22Rv1 (cell line): ENCODE measurements around the gene HCN1.

Experiments
- H3K27ac ChIP-seq: fragments of 450-650 bp; 2 replicates; pipeline ENCODE4 v1.5.1; 2017
- CTCF ChIP-seq: fragments of 450-650 bp; IDR thresholded peaks from 2 replicates; pipeline ENCODE4 v1.5.1; 2017; ENCODE audit warnings: mild to moderate bottlenecking
- ZFX ChIP-seq: fragments of 450-650 bp; IDR thresholded peaks from 2 replicates; pipeline ENCODE4 v1.6.1; 2017; ENCODE audit warnings: antibody characterized with exemption, borderline replicate concordance

The HCN1 gene

GRCh38 chr5:45437752-45438151, 258.4 kb downstream of the HCN1 start:
- TF ChIP-seq CTCF, result no peak
- no peak for TF ChIP-seq ZFX
- H3K27ac ChIP-seq, result no peak overlapping the region

GRCh38 chr5:45417285-45417998, 278.7 kb downstream of the HCN1 start:
- H3K27ac ChIP-seq, result no peak overlapping the region
- no peak for TF ChIP-seq CTCF
- TF ChIP-seq ZFX, result no peak

GRCh38 chr5:45414620-45415573, 281.3 kb downstream of the HCN1 start:
- H3K27ac ChIP-seq, result no peak overlapping the region
- TF ChIP-seq CTCF (no peak), ZFX (no peak)

- TF ChIP-seq ZFX (no peak), CTCF (no peak)
These were observed 284.1 kb downstream of the HCN1 start for GRCh38 chr5:45411971-45412612.

GRCh38 chr5:45410304-45410995, 285.7 kb downstream of the HCN1 start:
- TF ChIP-seq CTCF (no peak), ZFX (no peak)
- no peak overlapping the region for H3K27ac ChIP-seq

More at GRCh38 chr5:45411971-45412612, 284.1 kb downstream of the HCN1 start:
- H3K27ac ChIP-seq, result no peak overlapping the region

GRCh38 chr5:45408067-45408466, 288.1 kb downstream of the HCN1 start:
- TF ChIP-seq CTCF, result no peak
- no peak for TF ChIP-seq ZFX
- H3K27ac ChIP-seq, result no peak overlapping the region
